ENCODE measurements around the gene RASGEF1B. TPM values are rescaled to one million over a fixed set of nuclear protein-coding genes. Genes with fewer than 3 reads are reported as not detected.

RASGEF1B gene
- total and polyA plus RNA-seq, 2 donors (not counting 3 experiments of a cell fraction or from before 2014, with no cell fraction given): not detected

DNA sequence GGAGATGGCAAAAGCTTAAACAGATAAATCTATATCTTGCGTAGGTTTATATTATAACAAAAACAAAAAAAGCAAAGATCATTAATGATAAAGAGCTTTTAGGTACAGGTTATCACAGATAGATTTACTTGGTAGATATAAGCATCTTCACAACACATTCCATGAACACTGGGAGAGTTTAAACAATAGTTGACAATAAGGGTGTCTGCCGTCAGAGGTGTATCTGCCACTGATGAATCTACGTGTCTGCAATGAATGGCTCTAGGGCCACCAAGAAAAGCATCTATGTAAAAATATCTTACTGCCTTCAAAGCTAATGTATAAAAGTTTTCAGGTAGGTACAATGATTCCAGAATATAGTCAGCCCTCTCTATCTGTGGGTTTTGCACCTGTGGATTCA, 43.7 kb downstream of the RASGEF1B start:
- H3K4me2 ChIP-seq (ENCODE audit: insufficient read depth, low read length): no peak overlapping the region
- dilution Hi-C loops (cut with MboI; ENCODE audit: extremely low pct_ligation_motif_present, low sequenced_read_pairs) (no loop called here), intact Hi-C loops (cut with micrococcal nuclease) (no loop called here)
- no peak overlapping the region for H3K27ac ChIP-seq (ENCODE audit: insufficient read depth, low read depth, low read length)
- H3K9me3 ChIP-seq (replicated peaks; ENCODE audit: control insufficient read depth, insufficient read depth, low read length): no peaks in the 10 kb centered on the region
- H2AFZ ChIP-seq (ENCODE audit: low read depth, low read length): no peak overlapping the region
- BruUV-seq (replicated peaks): no TSS peak
- H3K79me2 ChIP-seq (ENCODE audit: control insufficient read depth, insufficient read depth, low read length): no peaks in the 10 kb centered on the region
- H3K9me1 ChIP-seq (replicated peaks; ENCODE audit: control insufficient read depth, extremely low read depth, insufficient read depth, low read length): no peaks in the 10 kb centered on the region
- no peaks in the 10 kb centered on the region for H3K4me1 ChIP-seq (ENCODE audit: control insufficient read depth, extremely low read depth, insufficient read depth, low read length)
- H3K4me3 ChIP-seq (replicated peaks in 1 of 3; ENCODE audit: insufficient read depth in 1 of 3, low read depth in 1 of 3, low read length in 3 of 3): no peak overlapping the region
- no peaks in the 10 kb centered on the region for H3K36me3 ChIP-seq (ENCODE audit: control insufficient read depth in 2 of 2, extremely low read depth in 1 of 2, insufficient read depth in 2 of 2, low read length in 2 of 2)
- POLR2A ChIA-PET: no interaction called here
- no peak overlapping the region for H3K9ac ChIP-seq (replicated peaks; ENCODE audit: extremely low read depth, insufficient read depth, low read length)
- H4K20me1 ChIP-seq (replicated peaks; ENCODE audit: control insufficient read depth, extremely low read depth, insufficient read depth, low read length): no peaks in the 10 kb centered on the region
- FAIRE-seq (no peak), DNase-seq (ENCODE audit: low read depth, low spot score) (no peak)
- TF ChIP-seq JUN (IDR thresholded peaks at IDR 0.05; ENCODE audit: borderline replicate concordance, insufficient read depth, insufficient read length, low read depth) (no peak), POLR2AphosphoS5 (IDR thresholded peaks at IDR 0.05; ENCODE audit: insufficient read depth, low read depth, low read length) (no peak), GATA2 (IDR thresholded peaks at IDR 0.05; ENCODE audit: insufficient read depth, insufficient read length, low read depth, low read length) (no peak), MYC (IDR thresholded peaks at IDR 0.05; ENCODE audit: low read depth, low read length) (no peak), EZH2 (IDR thresholded peaks at IDR 0.05; ENCODE audit: borderline replicate concordance, low read depth, low read length, severe bottlenecking) (no peak), CTCF (IDR thresholded peaks at IDR 0.05; ENCODE audit: extremely low read depth in 1 of 2, insufficient read depth in 1 of 2, low read depth in 1 of 2, low read length in 2 of 2) (no peak), POLR2A (IDR thresholded peaks at IDR 0.05; ENCODE audit: low read depth, low read length) (no peak), FOS (IDR thresholded peaks at IDR 0.05; ENCODE audit: borderline replicate concordance, insufficient read depth, low read length) (no peak)
- TF ChIP-seq, protein P1, sequence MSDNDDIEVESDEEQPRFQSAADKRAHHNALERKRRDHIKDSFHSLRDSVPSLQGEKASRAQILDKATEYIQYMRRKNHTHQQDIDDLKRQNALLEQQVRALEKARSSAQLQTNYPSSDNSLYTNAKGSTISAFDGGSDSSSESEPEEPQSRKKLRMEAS (IDR thresholded peaks at IDR 0.05; ENCODE audit: insufficient read depth, insufficient read length): no peak
- no peaks in the 10 kb centered on the region for H3K27me3 ChIP-seq (ENCODE audit: control insufficient read depth in 2 of 2, insufficient read depth in 2 of 2, low read length in 2 of 2)
- CTCF ChIA-PET: no interaction called here

Measured in endothelial cell of umbilical vein (primary cell).